GM19238 (cell line): ENCODE results near the gene SVIP.

Experiments used
- DNase-seq: peaks from one replicate; pipeline ENCODE4 v3.0.0; 2011; ENCODE audit warnings: low spot score; ENCODE audit not compliant: insufficient read length

SVIP gene, protein sequence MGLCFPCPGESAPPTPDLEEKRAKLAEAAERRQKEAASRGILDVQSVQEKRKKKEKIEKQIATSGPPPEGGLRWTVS

DNA sequence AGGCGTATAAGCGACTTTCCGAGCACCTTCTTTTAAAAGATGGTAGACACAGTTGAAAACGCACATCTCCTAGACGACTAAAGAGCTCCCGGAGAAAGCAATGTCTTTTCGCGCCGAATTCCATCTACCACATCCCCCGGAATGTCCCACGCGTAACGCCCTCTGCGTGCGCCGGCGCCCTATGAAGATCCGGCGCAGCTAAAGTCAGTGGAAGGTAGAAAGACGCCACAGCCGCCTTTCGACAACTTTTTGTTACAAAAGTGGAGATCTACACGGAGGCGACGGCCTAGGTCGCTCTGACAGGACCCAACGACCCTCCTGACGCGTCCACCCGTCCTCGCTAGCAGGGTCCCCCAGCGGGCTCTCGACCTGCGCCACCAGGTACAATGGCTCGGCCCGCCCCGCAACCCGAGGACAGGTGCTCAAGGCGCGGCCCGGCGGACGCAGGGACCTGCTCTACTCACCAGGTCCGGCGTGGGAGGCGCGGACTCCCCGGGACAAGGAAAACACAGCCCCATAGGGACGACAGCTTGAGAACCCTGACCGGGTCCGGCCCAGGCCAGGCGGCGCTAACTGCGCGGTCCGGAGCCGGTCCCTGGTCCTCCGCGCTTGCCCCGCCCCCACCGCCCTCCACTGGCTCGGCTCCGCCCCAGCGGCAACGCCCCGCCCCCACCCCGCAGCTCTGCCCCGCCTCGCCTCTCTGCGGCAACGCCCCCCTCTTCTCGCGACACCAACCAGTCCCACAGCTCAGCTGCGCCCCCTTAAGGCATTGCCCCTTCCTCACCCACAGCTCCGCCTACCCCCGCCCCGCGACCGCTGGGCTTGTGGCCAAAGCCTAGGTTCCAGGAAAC lies at the start of gene SVIP:
TSS of gene SVIP (minus strand) at position 571 of the 851 bp plus-strand sequence. CDS start at position 518, 53 bp downstream.
- peak; percentile 62 for DNase-seq

DNA sequence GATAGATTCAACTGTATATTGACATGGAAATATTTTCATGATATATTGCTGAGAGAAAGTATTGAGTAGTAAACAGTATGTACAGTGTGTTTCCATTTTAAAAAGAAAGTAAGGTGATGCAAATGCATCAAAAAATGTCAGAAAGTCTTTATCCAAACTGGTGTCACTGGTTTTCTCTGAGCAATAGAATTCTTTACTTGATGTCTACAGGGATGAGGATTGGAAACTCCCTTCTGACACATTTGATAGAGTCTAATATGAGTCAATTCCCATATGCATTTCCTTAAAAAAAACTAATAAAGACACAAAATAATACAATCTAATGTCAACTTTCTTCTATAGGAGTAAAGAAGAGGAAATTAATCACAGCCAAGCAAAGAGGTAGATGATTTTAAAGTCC lies 49.0 kb upstream of the SVIP start:
- no peak for DNase-seq

DNA sequence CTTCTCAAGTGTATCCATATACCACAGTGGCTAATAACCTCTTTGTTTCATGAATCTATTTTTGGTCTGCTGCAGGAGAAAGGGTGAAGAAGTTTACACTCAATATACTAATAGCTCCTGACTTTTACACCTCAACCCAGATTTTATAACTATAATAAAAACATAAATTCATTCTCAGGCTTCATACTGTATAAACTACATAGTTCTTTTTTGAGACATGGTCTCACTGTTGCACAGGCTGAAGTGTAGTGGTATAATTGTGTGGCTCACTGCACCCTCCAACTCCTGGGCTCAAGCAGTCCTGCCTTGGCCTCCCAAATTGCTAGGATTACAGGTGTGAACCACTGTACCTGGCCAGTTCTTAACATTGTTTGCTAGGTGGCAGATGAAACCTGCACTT lies 48.4 kb upstream of the SVIP start:
- DNase-seq, result no peak

DNA sequence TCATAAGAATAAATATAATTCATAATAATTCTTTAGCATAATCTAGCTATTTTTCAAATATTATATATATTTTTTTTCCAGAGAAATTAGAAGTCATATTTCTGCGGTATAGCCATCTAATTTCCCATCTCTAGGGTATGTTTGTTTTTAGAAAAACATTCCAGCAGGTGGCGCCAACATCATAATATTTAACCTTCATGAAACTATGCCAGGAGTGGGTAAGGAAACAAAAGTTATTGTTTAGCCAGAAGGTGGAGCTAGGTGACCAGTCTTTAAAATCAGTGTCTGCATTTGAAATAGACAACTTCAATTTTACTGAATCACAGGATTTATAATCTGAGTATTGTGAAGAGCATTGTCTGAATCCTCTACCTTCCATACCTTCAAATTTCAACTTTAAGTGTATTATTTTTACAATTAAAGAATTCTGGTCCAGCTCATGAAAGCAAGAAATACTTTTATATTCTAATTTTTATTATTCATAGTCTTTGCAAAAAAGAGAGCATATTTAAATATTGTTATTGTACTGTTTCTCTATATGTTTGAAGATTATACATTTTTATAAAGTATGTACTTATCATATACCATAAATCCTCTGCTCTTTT lies 46.4 kb upstream of the SVIP start:
- DNase-seq, result peak; percentile 29

DNA sequence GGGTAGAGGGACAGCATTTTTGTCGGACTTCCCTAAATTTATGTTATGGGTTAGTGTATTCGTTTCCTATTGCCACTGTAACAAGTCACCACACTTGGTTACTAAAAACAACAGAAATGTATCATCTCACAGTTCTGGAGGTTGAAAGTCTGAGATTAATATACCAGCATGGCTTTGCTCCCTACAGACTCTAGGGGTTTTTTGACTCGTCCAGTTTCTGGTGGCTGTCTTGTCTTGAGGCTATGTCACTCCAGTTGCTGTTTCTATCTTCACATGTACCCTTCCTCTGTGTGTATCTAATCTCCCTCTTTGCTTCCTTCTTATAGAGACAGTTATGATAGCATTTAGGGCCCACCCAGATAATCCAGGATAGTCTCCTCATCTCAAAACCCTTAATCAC lies 39.7 kb upstream of the SVIP start:
- no peak for DNase-seq

DNA sequence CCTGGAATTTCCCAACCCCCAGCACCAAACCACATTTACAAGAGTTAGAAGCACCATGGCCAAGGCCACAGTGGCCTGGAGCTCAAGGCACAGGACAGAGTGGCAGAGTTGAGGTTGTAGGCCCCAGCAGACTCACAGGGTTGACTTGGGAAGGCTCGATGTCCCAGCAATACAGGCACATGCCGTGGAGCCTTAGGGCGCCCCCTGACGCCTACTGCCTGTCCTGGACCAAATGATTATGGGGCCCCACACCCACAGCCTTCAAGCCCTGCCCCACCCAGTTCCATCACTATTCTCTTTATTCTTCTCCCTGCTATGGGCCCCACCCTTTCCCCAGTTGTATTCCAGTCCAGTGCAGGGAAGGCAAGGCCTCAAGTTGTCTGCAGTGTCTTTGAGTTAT lies 30.6 kb upstream of the SVIP start, which contains the start of gene CCDC179:
TSS of gene CCDC179 (minus strand) at position 234 of the 400 bp plus-strand sequence. CDS start at position 181, 53 bp downstream.
- DNase-seq, result no peak

DNA sequence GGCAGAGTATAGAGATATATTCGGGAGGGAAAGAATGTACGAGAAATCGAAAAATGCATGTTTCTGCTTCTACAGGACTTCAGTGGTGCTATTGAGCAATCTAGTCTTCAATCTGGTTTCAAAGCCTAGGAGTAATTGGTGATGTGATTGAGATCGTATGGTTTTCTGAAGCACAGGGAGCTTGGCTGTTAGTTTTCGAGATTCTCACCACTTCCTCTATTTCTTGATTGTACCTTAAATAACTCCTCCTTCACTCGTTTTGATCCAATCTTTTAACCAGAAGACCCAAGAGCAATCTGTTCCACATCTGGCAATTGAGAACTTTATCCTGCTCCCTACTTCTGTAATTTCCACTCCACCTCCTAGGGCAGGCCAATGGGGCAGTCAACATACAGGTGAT lies 30.2 kb upstream of the SVIP start:
- no peak for DNase-seq

DNA sequence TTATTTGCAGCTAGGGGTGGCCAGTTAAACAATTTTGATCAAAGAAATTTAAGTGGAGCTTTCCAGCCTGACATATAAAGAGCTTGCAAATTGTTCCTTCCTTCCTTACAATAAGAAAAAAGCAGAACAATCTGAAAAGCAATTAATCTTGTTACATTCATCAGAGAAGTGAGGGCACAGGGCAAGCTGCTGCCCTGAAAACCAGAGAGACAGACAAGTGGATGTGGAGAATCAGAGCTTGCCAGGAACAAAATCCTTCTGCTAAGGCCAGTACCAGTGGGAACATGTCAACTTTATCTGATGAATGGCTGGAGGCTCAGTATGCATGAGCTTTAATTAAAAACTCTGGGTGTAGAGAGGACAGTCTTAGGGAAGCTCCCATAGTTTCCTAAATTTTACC lies 21.9 kb upstream of the SVIP start:
- no peak for DNase-seq

DNA sequence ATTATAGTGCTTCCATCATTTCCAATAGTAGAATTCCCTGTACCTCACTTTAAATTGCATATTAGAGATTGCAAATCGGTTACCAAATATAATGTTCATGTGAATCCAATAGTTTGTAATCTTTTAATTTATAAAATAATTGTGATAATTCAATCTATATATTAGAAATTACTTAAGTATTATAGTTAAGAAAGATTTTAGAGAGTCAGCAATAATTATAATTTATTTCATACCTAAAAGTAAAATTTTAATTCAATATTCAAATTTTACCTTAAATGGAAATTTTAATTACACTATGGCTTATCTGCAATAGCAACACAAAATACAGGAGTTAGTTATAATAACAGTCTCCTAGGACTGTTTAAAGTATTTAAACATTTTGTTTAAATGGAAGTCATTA lies 17.1 kb upstream of the SVIP start:
- no peak for DNase-seq

DNA sequence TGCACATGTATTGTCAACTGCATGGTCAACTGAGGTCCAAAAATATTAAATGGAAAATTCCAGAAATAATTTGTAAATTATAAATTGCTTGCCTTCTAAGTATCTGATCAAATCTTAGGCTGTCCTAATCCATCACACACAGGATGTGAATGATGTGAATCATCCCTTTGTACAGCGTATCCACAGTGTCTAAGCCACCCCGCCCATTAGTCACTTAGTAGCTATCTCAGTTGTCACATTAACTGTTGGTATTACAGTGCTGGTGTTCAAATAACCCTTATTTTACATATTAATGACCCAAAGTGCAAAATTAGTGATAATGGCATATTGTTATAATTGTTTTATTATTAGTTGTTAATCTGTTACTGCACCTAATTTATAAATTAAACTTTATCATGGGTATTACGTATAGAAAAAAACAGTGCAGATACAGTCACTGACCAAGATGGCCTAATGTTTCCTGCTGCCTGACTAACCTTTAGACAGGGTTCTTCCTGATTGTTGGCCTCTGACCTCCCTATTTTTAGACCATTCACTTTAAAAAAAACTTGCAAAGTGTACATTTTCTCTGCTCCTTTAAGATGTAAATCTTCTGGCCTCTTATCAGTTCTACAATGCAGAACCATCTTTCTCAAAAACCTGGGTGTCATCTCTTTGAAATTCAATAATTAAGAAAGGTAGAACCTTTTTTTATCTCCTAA lies 2.9 kb upstream of the SVIP start:
- no peak for DNase-seq

DNA sequence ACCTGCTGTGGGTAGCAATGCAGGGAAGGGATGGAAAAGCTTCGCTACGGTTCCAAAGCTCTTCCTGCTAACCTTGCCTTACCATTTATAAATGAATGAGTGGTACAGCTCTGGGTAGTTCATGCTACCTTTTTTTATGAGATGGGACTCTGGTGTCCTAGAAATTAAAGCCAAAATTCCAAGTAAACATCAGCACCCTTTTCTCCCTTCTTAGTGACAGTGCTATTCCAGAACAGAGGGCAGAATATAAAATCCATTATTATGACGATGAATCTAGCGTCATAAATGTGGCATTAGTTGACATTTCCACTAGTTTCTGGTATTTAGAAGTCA lies 447 bp upstream of the SVIP start:
- DNase-seq, result no peak

DNA sequence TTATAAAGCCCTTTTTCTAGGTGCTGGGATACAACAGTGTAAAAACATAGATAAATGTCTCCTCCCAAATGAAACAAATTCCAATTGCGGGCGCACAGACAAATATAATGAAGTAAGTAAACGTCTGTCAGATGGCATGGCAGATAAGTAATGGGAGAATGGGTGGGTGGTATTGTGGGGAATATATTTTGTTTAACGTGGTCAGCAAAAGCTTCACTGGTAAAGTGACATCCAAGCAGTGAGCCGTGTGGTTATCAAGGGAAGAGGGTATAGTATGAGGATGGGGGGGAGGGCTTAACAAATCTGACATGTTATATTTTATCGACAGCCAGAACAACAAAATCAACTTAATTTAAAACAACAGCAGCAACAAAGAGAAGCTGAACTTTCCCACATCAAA lies 1.2 kb downstream of the SVIP start:
- DNase-seq, result no peak

DNA sequence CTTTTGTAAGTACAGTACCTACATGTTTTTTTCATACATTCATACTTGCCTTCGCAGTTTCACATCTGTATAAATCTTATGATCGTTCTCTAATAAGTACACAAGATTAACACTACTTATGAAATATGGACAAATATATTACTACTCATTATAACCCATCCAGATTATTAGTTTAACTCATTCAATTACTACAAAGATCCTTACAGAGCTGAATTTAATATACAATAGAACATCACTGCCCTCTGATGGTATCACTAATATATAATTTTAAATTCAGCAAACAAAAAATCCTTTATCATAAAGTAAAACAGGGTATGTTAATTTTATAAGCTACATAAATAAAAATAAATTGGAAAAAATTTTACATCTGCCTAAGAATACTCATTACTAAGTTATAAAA lies 7.4 kb downstream of the SVIP start:
- no peak for DNase-seq

DNA sequence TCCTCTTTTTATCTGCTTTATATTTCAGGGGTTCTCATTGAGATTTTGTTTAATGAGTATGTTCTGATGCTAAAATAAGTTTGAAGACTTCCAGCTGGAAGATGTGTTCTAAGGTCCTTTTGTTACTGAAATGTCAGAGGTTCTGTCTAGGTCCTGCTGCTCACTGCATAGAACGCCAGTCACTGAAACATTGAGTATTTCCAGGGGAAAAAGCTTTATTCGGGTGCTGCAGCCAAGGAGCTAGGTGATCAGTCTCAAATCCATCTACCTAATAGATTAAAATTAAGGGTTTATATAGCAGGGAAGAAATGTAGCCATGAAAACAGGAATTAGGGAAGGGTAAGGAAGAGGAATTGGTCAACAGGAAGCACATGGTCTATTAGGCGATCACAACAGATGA lies 19.7 kb downstream of the SVIP start:
- DNase-seq, result no peak

DNA sequence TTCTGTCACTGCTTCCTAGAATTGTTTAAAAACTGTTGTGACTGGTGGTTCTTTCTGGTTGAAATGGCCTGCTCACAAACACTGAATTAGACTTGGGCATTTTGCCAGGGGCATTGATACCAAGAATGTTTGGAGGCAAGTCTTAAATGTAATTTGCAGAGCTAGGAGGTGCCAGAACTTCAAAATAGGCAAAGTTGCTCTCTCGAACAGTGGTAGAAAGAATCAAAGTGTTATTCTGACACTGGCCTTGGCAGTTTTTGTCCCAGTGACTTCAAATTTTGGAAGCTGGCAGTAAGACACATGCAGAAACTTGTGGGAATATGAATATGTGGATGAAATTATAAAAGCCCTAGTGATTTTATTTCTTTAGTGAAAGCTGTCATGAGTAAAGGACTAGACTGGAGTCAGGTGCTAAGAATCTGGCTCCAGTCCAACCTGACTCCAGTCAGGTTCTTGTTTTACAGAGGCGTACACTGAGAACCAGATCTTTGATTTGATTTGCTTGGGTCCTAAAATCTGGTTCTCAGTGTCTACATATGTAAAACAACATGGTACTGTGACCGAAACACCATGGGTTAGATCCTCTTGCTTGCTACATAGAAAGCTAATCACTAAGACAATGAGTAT lies 20.9 kb downstream of the SVIP start:
- no peak for DNase-seq

DNA sequence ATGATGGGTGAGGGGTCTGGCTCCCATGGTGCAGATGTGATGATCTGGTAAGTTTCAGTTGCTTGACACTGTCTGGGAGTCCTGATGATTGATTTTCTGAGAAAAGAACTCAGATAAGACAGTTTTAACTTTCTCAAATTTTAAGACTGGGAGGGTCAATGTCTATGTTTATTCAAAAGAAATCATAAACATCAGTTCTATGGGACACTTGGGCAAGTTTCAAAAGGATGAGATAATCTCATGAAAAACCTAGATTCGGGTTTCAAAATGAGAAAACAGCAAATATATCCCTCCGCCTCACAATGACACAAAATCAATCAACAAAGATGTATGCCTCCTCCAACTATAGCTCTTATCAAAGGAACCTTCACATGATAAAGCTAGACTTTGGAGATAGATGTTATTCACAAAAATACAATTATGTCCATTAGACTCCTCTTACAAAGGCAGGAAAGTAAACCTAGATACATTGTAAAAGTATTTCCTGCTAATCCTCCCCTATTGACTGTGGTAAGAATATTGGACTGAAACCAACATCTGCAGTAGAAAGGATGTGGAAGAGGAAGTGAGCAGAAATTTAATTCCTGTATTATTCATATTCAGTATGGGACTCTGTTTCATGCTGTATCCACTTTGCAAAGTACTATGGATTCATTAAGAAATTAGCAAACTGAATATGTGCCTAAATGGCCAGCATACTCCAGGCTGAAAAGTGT lies 21.6 kb downstream of the SVIP start:
- DNase-seq, result no peak

DNA sequence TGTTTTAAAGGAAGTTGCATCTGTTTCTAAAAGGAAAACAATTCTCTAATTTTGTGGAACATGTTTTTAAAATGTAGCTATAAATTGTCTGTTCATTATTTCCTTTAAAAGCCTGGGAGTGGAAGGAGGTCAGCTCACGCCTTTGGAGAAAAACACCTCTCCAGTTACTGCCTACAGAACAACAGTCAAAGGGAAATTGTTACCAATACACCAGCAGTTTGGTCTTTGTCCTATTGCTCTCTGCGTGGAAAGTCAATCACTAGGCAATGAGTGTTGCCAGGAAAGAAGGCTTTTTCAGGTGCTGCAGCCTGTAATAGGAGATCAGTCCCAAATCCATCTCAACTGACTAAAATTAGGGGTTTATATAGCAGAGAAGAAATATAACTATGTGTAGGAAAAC lies 22.2 kb downstream of the SVIP start:
- no peak for DNase-seq

DNA sequence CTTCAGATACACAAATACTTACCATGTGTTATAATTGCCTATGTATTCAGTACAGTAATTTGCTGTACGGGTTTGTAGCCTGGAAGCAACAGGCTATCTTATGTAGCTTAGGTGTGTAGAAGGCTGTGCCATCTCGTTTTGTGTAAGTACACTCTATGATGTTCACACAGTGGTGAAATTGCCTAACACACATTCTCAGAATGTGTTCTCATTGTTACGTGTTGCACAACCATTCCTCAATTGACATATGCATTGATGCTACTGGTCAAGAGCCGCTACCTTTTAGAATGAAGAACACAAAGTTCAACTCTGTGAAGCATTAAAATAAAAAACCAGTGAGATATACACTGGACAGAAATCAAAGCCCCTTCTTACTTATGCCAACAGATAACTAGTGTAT lies 26.7 kb downstream of the SVIP start:
- no peak for DNase-seq

DNA sequence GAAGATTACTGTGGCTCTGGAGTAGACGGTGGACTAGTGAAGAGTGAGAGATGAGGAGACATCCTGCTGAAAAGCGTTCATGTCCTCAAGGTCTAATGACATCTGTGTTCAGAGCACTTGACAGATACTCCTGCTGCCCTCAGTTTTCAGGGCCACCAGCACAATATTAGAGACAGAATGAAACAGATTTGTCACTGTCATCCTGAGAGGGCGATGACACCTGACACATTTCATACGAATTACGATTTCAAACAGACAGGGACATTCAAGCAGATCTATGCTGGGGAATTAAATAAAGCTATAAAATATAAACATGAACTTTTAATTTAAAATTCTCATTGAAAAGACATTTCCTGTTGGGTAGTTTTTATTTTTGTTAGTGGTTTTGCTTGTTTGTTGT lies 29.1 kb downstream of the SVIP start:
- no peak for DNase-seq

DNA sequence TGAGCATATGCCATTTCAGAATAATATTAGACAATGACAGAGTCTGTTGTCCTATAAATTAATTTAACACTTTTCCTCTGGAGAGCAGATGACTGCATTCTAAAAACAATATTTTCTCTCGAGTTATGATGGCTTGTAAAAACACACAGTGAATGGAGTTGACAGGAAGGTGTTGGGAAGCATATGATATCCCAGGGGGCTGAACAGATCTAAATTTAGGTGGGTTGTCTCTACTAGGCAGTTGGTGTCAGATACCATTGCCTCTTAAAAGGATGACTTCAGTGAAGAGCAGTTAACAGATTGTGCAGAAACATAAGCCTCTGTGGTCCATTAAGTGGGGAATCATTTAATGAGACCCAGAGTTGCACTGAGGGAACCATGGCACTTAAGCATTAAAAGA lies 30.7 kb downstream of the SVIP start:
- DNase-seq, result no peak

DNA sequence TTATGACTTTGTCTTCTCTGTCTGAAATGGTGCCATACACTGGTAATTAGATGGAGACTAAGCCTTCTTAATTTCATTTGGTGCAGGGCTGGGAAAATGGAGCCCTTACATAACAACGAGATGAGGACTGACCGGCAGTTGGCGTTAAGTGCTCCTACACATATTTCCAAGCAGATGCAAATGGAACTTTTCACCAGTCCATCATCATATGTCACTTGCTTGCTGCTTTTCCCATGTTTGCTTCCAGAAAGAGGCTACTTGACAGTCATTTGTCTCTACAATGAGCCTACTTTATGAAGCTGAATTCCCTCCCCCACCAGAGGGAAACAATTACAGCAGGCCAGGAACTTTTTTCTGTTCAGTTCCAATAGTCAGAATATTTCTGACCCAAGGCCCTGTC lies 32.6 kb downstream of the SVIP start:
- DNase-seq, result no peak
